Endothelial cell of umbilical vein (primary cell): ENCODE results near the gene SNTA1. TPM values are rescaled to one million over a fixed set of nuclear protein-coding genes. Genes with fewer than 3 reads are reported as not detected.

Source experiments
- BruUV-seq: library from RNA; stranded (reverse); fragments of 400-500 nt; replicated peaks from 2 replicates; lab custom pipeline; 2021; lab: Mats Ljungman, UMichigan
- CTCF ChIA-PET: fragments of 300-600, 350-600 bp; sonication (Branson Sonifier 250); formaldehyde crosslinking; loops from one replicate; lab custom pipeline; 2021; ENCODE audit warnings: antibody characterized with exemption, inconsistent platforms; lab: Charles Lee
- POLR2A ChIA-PET: fragments of 300-600, 350-600 bp; sonication (Branson Sonifier 250); formaldehyde crosslinking; loops from one replicate; lab custom pipeline; 2021; ENCODE audit warnings: antibody characterized with exemption, inconsistent platforms; lab: Charles Lee
- DNase-seq: peaks from one replicate; pipeline ENCODE4 v3.0.0-alpha.2; 2011; ENCODE audit warnings: low read depth, low spot score
- FAIRE-seq: peaks from 2 replicates; lab custom pipeline; 2011; peaks lifted over from hg19 to GRCh38; lab: Jason Lieb, UNC
- H2AFZ ChIP-seq: 2 replicates; pipeline ENCODE4 v1.6.0; 2012; ENCODE audit warnings: low read depth, low read length, control low read depth, inconsistent platforms
- H3K27ac ChIP-seq: 2 replicates; pipeline ENCODE4 v1.5.1; 2011; ENCODE audit warnings: low read depth, mild to moderate bottlenecking, control low read depth, low read length, moderate library complexity; ENCODE audit not compliant: insufficient read depth
- H3K27me3 ChIP-seq, 2 experiments: 2 replicates each; pipeline versions ENCODE4 v1.6.0 to v1.6.1; 2011; ENCODE audit warnings: low read length in 2 of 2, mixed read lengths in 1 of 2; ENCODE audit not compliant: control insufficient read depth in 2 of 2, insufficient read depth in 2 of 2
- H3K36me3 ChIP-seq, 2 experiments: 2 replicates in 1 of 2; 3 replicates in 1 of 2; pipeline ENCODE4 v1.5.1; 2011; ENCODE audit warnings: low read length in 2 of 2, mild to moderate bottlenecking in 1 of 2, moderate library complexity in 1 of 2; ENCODE audit not compliant: control insufficient read depth in 2 of 2, insufficient read depth in 2 of 2; ENCODE audit errors: extremely low read depth in 1 of 2
- H3K4me1 ChIP-seq: 3 replicates; pipeline ENCODE4 v1.5.1; 2011; ENCODE audit warnings: mild to moderate bottlenecking, low read length; ENCODE audit not compliant: control insufficient read depth, insufficient read depth; ENCODE audit errors: extremely low read depth
- H3K4me2 ChIP-seq: 2 replicates; pipeline ENCODE4 v1.6.1; 2011; ENCODE audit warnings: low read length, control low read depth, mixed read lengths; ENCODE audit not compliant: insufficient read depth
- H3K4me3 ChIP-seq, 3 experiments: fragments of 200-600 bp in 1 of 3; sonication (generic), shearing (Covaris generic) in 1 of 3; replicated peaks in 1 of 3; 2 replicates each; pipeline ENCODE4 v1.5.1; 2011 to 2016; ENCODE audit warnings: control low read depth in 3 of 3, low read length in 3 of 3, mild to moderate bottlenecking in 2 of 3, inconsistent platforms in 1 of 3, low read depth in 1 of 3, moderate library complexity in 1 of 3; ENCODE audit not compliant: insufficient read depth in 1 of 3
- H3K79me2 ChIP-seq: 2 replicates; pipeline ENCODE4 v1.6.0; 2012; ENCODE audit warnings: low read length, inconsistent platforms; ENCODE audit not compliant: control insufficient read depth, insufficient read depth
- H3K9ac ChIP-seq: replicated peaks from 2 replicates; pipeline ENCODE3; 2011; ENCODE audit warnings: low read length, control low read depth; ENCODE audit not compliant: insufficient read depth; ENCODE audit errors: extremely low read depth
- H3K9me1 ChIP-seq: replicated peaks from 3 replicates; pipeline ENCODE4 v1.6.0; 2011; ENCODE audit warnings: mild to moderate bottlenecking, low read length; ENCODE audit not compliant: control insufficient read depth, insufficient read depth; ENCODE audit errors: extremely low read depth
- H3K9me3 ChIP-seq: replicated peaks from 2 replicates; pipeline ENCODE4 v1.5.1; 2012; ENCODE audit warnings: low read length, inconsistent platforms; ENCODE audit not compliant: control insufficient read depth, insufficient read depth
- H4K20me1 ChIP-seq: replicated peaks from 2 replicates; pipeline ENCODE3; 2011; ENCODE audit warnings: mild to moderate bottlenecking, low read length; ENCODE audit not compliant: control insufficient read depth, insufficient read depth; ENCODE audit errors: extremely low read depth
- EZH2 ChIP-seq: IDR thresholded peaks from 2 replicates; pipeline ENCODE4 v1.6.1; 2012; ENCODE audit warnings: borderline replicate concordance, low read depth, mild to moderate bottlenecking, moderate library complexity, low read length, inconsistent platforms; ENCODE audit not compliant: severe bottlenecking
- FOS ChIP-seq: IDR thresholded peaks from 2 replicates; pipeline ENCODE4 v1.6.1; 2011; ENCODE audit warnings: mild to moderate bottlenecking, low read length, moderate library complexity, borderline replicate concordance; ENCODE audit not compliant: insufficient read depth
- GATA2 ChIP-seq: IDR thresholded peaks from 2 replicates; pipeline ENCODE4 v1.7.0; 2011; ENCODE audit warnings: low read depth, mild to moderate bottlenecking, moderate library complexity, mixed read lengths, low read length; ENCODE audit not compliant: insufficient read length, insufficient read depth
- JUN ChIP-seq: IDR thresholded peaks from 2 replicates; pipeline ENCODE4 v1.6.1; 2011; ENCODE audit warnings: borderline replicate concordance, low read depth; ENCODE audit not compliant: insufficient read length, insufficient read depth
- MYC ChIP-seq: IDR thresholded peaks from one replicate; pipeline ENCODE4 v1.6.1; 2011; ENCODE audit warnings: mild to moderate bottlenecking, low read depth, low read length
- POLR2A ChIP-seq: IDR thresholded peaks from 2 replicates; pipeline ENCODE4 v1.6.1; 2012; ENCODE audit warnings: low read depth, mild to moderate bottlenecking, control low read depth, low read length
- POLR2AphosphoS5 ChIP-seq: IDR thresholded peaks from 2 replicates; pipeline ENCODE4 v1.6.1; 2012; ENCODE audit warnings: low read depth, mild to moderate bottlenecking, control low read depth, low read length, moderate library complexity; ENCODE audit not compliant: insufficient read depth
- dilution Hi-C: fragments of 300-500 bp; cut with MboI; formaldehyde crosslinking; loops from one replicate; pipeline ENCODE4 v1.15.0; 2019; ENCODE audit warnings: low sequenced_read_pairs; ENCODE audit not compliant: extremely low pct_ligation_motif_present
- intact Hi-C: fragments of 100-400 bp; cut with micrococcal nuclease; formaldehyde crosslinking; loops from one replicate; pipeline ENCODE4 v1.10.0; 2022
- polyA plus RNA-seq, 4 experiments: library from polyadenylated mRNA; depleted of rRNA in 3 of 4; stranded (reverse) in 3 of 4; unstranded in 1 of 4; fragments of >200 nt; gene quantifications; 2 replicates each; pipeline versions ENCODE4 v1.2.1 to v1.2.3, GENCODE V29; 2011 to 2012; ENCODE audit warnings: missing spikeins in 1 of 4
- total RNA-seq: library from RNA; stranded (reverse); gene quantifications from 2 replicates; pipeline ENCODE4 v1.2.3, GENCODE V29; 2021
- TF ChIP-seq, protein P1 (sequence below): IDR thresholded peaks from 2 replicates; pipeline ENCODE4 v1.6.1; 2011; ENCODE audit not compliant: insufficient read depth, insufficient read length
- TF ChIP-seq, protein P2 (sequence below), 2 donors: IDR thresholded peaks; 1 replicate in 1 of 2; 2 replicates in 1 of 2; pipeline ENCODE4 v1.5.1; 2011; ENCODE audit warnings: low read length in 2 of 2, mild to moderate bottlenecking in 2 of 2, moderate library complexity in 2 of 2, control low read depth in 1 of 2, inconsistent platforms in 1 of 2, low read depth in 1 of 2; ENCODE audit not compliant: insufficient read depth in 1 of 2; ENCODE audit errors: extremely low read depth in 1 of 2

The SNTA1 gene
- total and polyA plus RNA-seq, 2 donors (not counting 3 experiments of a cell fraction or from before 2014, with no cell fraction given) = 5.2 to 6.0 TPM

DNA sequence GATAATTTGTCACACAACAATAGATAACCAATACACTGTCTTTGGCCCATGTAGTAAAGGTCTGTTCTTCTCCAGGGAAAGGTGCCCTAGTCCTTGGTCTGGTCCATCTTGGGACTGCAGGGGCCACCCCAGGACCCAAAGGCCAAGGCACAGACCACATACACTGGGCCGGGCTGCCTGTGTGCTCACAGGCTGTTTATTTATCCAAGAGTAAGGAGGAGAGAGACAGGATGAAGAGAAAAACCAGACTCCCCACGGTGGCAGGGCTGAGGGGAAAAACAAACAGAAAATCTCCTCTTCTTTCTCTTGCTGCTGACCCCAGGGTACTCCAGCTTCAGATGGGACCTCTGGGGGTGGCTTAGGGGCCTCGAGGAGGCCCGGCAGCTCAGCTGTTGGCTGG lies 35.8 kb downstream of the SNTA1 start:
- H3K36me3 ChIP-seq = peaks cover 0 to 4% of the 10 kb centered on the region in 2 experiments
- H3K4me3 ChIP-seq = no peak overlapping the region
- DNase-seq (no peak), FAIRE-seq (no peak)
- no peaks in the 10 kb centered on the region for H3K9me1 ChIP-seq
- BruUV-seq = no TSS peak
- no peaks in the 10 kb centered on the region for H3K79me2 ChIP-seq
- H3K9ac ChIP-seq = no peak overlapping the region
- dilution Hi-C loops (no loop called here), intact Hi-C loops (no loop called here)
- H4K20me1 ChIP-seq = no peaks in the 10 kb centered on the region
- no peak overlapping the region for H3K4me2 ChIP-seq
- no peak overlapping the region for H3K27ac ChIP-seq
- no peak overlapping the region for H2AFZ ChIP-seq
- POLR2A ChIA-PET = no interaction called here
- no peaks in the 10 kb centered on the region for H3K9me3 ChIP-seq
- CTCF ChIA-PET = no interaction called here
- TF ChIP-seq POLR2A (no peak), EZH2 (no peak), JUN (no peak), FOS (no peak), GATA2 (no peak), MYC (no peak), POLR2AphosphoS5 (no peak)
- TF ChIP-seq, protein P1, sequence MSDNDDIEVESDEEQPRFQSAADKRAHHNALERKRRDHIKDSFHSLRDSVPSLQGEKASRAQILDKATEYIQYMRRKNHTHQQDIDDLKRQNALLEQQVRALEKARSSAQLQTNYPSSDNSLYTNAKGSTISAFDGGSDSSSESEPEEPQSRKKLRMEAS = no peak
- TF ChIP-seq, protein P2, sequence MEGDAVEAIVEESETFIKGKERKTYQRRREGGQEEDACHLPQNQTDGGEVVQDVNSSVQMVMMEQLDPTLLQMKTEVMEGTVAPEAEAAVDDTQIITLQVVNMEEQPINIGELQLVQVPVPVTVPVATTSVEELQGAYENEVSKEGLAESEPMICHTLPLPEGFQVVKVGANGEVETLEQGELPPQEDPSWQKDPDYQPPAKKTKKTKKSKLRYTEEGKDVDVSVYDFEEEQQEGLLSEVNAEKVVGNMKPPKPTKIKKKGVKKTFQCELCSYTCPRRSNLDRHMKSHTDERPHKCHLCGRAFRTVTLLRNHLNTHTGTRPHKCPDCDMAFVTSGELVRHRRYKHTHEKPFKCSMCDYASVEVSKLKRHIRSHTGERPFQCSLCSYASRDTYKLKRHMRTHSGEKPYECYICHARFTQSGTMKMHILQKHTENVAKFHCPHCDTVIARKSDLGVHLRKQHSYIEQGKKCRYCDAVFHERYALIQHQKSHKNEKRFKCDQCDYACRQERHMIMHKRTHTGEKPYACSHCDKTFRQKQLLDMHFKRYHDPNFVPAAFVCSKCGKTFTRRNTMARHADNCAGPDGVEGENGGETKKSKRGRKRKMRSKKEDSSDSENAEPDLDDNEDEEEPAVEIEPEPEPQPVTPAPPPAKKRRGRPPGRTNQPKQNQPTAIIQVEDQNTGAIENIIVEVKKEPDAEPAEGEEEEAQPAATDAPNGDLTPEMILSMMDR (IDR thresholded peaks at IDR 0.05; ENCODE audit: extremely low read depth in 1 of 2, insufficient read depth in 1 of 2, low read depth in 1 of 2, low read length in 2 of 2) = no peak
- no peaks in the 10 kb centered on the region for H3K27me3 ChIP-seq
- H3K4me1 ChIP-seq = no peaks in the 10 kb centered on the region
